IMR-90 (cell line): ENCODE data around the gene PRRT2. TPM values are rescaled to one million over a fixed set of nuclear protein-coding genes. Genes with fewer than 3 reads are reported as not detected.

Experiments
- ATAC-seq: fragments of 200-7000 bp; cut with Tn5 transposase; 2 replicates; pipeline ENCODE4 v1.9.1; 2020; ENCODE audit warnings: low read depth, mild to moderate bottlenecking, moderate library complexity
- BruUV-seq: library from RNA; stranded (reverse); fragments of 400-500 nt; replicated peaks from 2 replicates; lab custom pipeline; 2021; lab: Mats Ljungman, UMichigan
- CTCF ChIA-PET: fragments of 300-600 bp; formaldehyde crosslinking; extraction: SDS; loops from one replicate; lab custom pipeline; 2021; ENCODE audit warnings: antibody characterized with exemption; lab: Yijun Ruan, JAX
- POLR2A ChIA-PET: fragments of 300-600 bp; sonication (Branson Sonifier 250); formaldehyde crosslinking; loops from one replicate; lab custom pipeline; 2022; ENCODE audit warnings: antibody characterized with exemption; ENCODE audit not compliant: unreplicated experiment; lab: Charles Lee
- DNase-seq: peaks from one replicate; pipeline ENCODE4 v3.0.0; 2013
- H2AFZ ChIP-seq: replicated peaks from 2 replicates; pipeline ENCODE3; 2013; ENCODE audit warnings: low read length, mild to moderate bottlenecking; ENCODE audit not compliant: poor library complexity
- H2AK5ac ChIP-seq: 2 replicates; pipeline ENCODE4 v1.6.1; 2013; ENCODE audit warnings: low read depth, low read length, inconsistent platforms
- H2AK9ac ChIP-seq: replicated peaks from 2 replicates; pipeline ENCODE3; 2013; ENCODE audit warnings: mild to moderate bottlenecking, low read depth, low read length, moderate library complexity; ENCODE audit not compliant: poor library complexity
- H2BK120ac ChIP-seq: 2 replicates; pipeline ENCODE4 v1.6.1; 2013; ENCODE audit warnings: low read depth, low read length, inconsistent platforms
- H2BK15ac ChIP-seq: 3 replicates; pipeline ENCODE4 v1.6.1; 2013; ENCODE audit warnings: low read depth, low read length, inconsistent platforms
- H2BK20ac ChIP-seq: 2 replicates; pipeline ENCODE4 v1.6.1; 2013; ENCODE audit warnings: low read depth, mild to moderate bottlenecking, inconsistent platforms, low read length, moderate library complexity
- H2BK5ac ChIP-seq: 2 replicates; pipeline ENCODE4 v1.6.1; 2013; ENCODE audit warnings: mild to moderate bottlenecking, low read depth, low read length, inconsistent platforms; ENCODE audit not compliant: poor library complexity, severe bottlenecking
- H3K14ac ChIP-seq: replicated peaks from 2 replicates; pipeline ENCODE4 v1.6.1; 2013; ENCODE audit warnings: low read depth, low read length, inconsistent platforms
- H3K18ac ChIP-seq: 2 replicates; pipeline ENCODE4 v1.6.1; 2013; ENCODE audit warnings: low read depth, low read length, control low read depth
- H3K23ac ChIP-seq: 2 replicates; pipeline ENCODE4 v1.6.1; 2013; ENCODE audit warnings: low read depth, low read length, inconsistent platforms
- H3K27ac ChIP-seq: 2 replicates; pipeline ENCODE4 v1.5.1; 2013; ENCODE audit warnings: mild to moderate bottlenecking, control low read depth, low read length; ENCODE audit not compliant: insufficient read depth
- H3K27me3 ChIP-seq: 2 replicates; pipeline ENCODE4 v1.6.1; 2013; ENCODE audit warnings: low read length; ENCODE audit not compliant: control insufficient read depth, insufficient read depth
- H3K36me3 ChIP-seq: 2 replicates; pipeline ENCODE4 v1.6.1; 2013; ENCODE audit warnings: low read length, mixed read lengths; ENCODE audit not compliant: control insufficient read depth, insufficient read depth
- H3K4ac ChIP-seq: 2 replicates; pipeline ENCODE4 v1.6.1; 2013; ENCODE audit warnings: low read depth, low read length, inconsistent platforms
- H3K4me1 ChIP-seq: 2 replicates; pipeline ENCODE4 v1.6.1; 2013; ENCODE audit warnings: low read length, mixed read lengths; ENCODE audit not compliant: control insufficient read depth, insufficient read depth
- H3K4me2 ChIP-seq: 2 replicates; pipeline ENCODE4 v1.6.1; 2013; ENCODE audit warnings: low read depth, mild to moderate bottlenecking, control low read depth, low read length, moderate library complexity
- H3K4me3 ChIP-seq: 2 replicates; pipeline ENCODE4 v1.5.1; 2013; ENCODE audit warnings: low read depth, mild to moderate bottlenecking, control low read depth, low read length, moderate library complexity; ENCODE audit not compliant: insufficient read depth
- H3K56ac ChIP-seq: 2 replicates; pipeline ENCODE4 v1.6.1; 2013; ENCODE audit warnings: low read length, inconsistent platforms; ENCODE audit not compliant: insufficient read depth; ENCODE audit errors: extremely low read depth
- H3K79me1 ChIP-seq, 2 experiments: 2 replicates each; pipeline ENCODE4 v1.6.1; 2013; ENCODE audit warnings: low read length in 2 of 2, inconsistent platforms in 1 of 2, low read depth in 1 of 2
- H3K9ac ChIP-seq: 2 replicates; pipeline ENCODE4 v1.6.1; 2013; ENCODE audit warnings: low read depth, low read length, control low read depth
- H3K9me1 ChIP-seq: 2 replicates; pipeline ENCODE4 v1.6.1; 2013; ENCODE audit warnings: low read length, inconsistent platforms; ENCODE audit not compliant: insufficient read depth
- H3K9me3 ChIP-seq: 2 replicates; pipeline ENCODE4 v1.6.1; 2013; ENCODE audit warnings: low read length; ENCODE audit not compliant: control insufficient read depth, insufficient read depth
- H4K20me1 ChIP-seq: 2 replicates; pipeline ENCODE4 v1.6.1; 2013; ENCODE audit warnings: low read length, inconsistent platforms; ENCODE audit not compliant: insufficient read depth
- H4K5ac ChIP-seq: 2 replicates; pipeline ENCODE4 v1.6.1; 2013; ENCODE audit warnings: mild to moderate bottlenecking, low read depth, low read length, control low read depth
- H4K8ac ChIP-seq, 2 experiments: 2 replicates each; pipeline ENCODE4 v1.6.1; 2013; ENCODE audit warnings: low read depth in 2 of 2, low read length in 2 of 2, control low read depth in 1 of 2, inconsistent platforms in 1 of 2
- H4K91ac ChIP-seq: 2 replicates; pipeline ENCODE4 v1.6.1; 2013; ENCODE audit warnings: low read depth, low read length, inconsistent platforms; ENCODE audit not compliant: insufficient read depth
- BHLHE40 ChIP-seq: fragments of 150-350 bp; IDR thresholded peaks from 2 replicates; pipeline ENCODE4 v1.6.1; 2016; ENCODE audit warnings: mild to moderate bottlenecking, low read depth, low read length
- CEBPB ChIP-seq: IDR thresholded peaks from 2 replicates; pipeline ENCODE4 v1.6.1; 2012; ENCODE audit warnings: low read depth, low read length, improper control_type of control experiment
- CHD1 ChIP-seq: IDR thresholded peaks from 2 replicates; pipeline ENCODE4 v1.6.1; 2012; ENCODE audit warnings: low read depth, low read length, improper control_type of control experiment
- ELK1 ChIP-seq: fragments of 150-350 bp; IDR thresholded peaks from 2 replicates; pipeline ENCODE4 v1.6.1; 2016; ENCODE audit warnings: low read depth, mild to moderate bottlenecking, low read length, moderate library complexity, borderline replicate concordance
- FOS ChIP-seq: fragments of 150-350 bp; IDR thresholded peaks from 2 replicates; pipeline ENCODE4 v1.6.1; 2016; ENCODE audit warnings: low read depth, low read length
- MAFK ChIP-seq: IDR thresholded peaks from 2 replicates; pipeline ENCODE4 v1.6.1; 2012; ENCODE audit warnings: low read depth, low read length, improper control_type of control experiment
- MAZ ChIP-seq: IDR thresholded peaks from 2 replicates; pipeline ENCODE4 v1.6.1; 2012; ENCODE audit warnings: low read depth, mild to moderate bottlenecking, low read length, improper control_type of control experiment, moderate library complexity, borderline replicate concordance
- MXI1 ChIP-seq: IDR thresholded peaks from 2 replicates; pipeline ENCODE4 v1.6.1; 2012; ENCODE audit warnings: low read depth, mild to moderate bottlenecking, low read length, moderate library complexity, borderline replicate concordance
- NFE2L2 ChIP-seq: fragments of 150-350 bp; IDR thresholded peaks from 2 replicates; pipeline ENCODE4 v1.6.1; 2016; ENCODE audit warnings: low read depth, mild to moderate bottlenecking, low read length
- POLR2A ChIP-seq: IDR thresholded peaks from 2 replicates; pipeline ENCODE4 v1.6.1; 2012; ENCODE audit warnings: mild to moderate bottlenecking, low read depth, low read length
- RAD21 ChIP-seq: IDR thresholded peaks from 2 replicates; pipeline ENCODE4 v1.6.1; 2012; ENCODE audit warnings: low read length, improper control_type of control experiment
- RCOR1 ChIP-seq: IDR thresholded peaks from 2 replicates; pipeline ENCODE4 v1.6.1; 2012; ENCODE audit warnings: mild to moderate bottlenecking, low read length, improper control_type of control experiment; ENCODE audit not compliant: insufficient replicate concordance
- RFX5 ChIP-seq: IDR thresholded peaks from 2 replicates; pipeline ENCODE4 v1.8.0; 2012; ENCODE audit warnings: low read depth, mild to moderate bottlenecking, low read length, moderate library complexity
- SMC3 ChIP-seq: fragments of 150-350 bp; IDR thresholded peaks from 2 replicates; pipeline ENCODE4 v1.6.1; 2016; ENCODE audit warnings: low read depth, mild to moderate bottlenecking, antibody characterized with exemption, low read length, moderate library complexity
- WGBS, 2 experiments: methylation state at CpG; one replicate each; pipeline versions ENCODE4 v1.1.5 to v1.1.7; 2013; ENCODE audit warnings: missing lambda C conversion rate in 2 of 2; ENCODE audit not compliant: insufficient read length in 1 of 2; ENCODE audit errors: extremely low coverage in 2 of 2; 5-methylcytosine and 5-hydroxymethylcytosine counted together
- dilution Hi-C: fragments of 300-500 bp; cut with HindIII; formaldehyde crosslinking; loops from one replicate; pipeline ENCODE4 v1.14.3; 2018; ENCODE audit warnings: low sequenced_read_pairs; ENCODE audit not compliant: unreplicated experiment
- in situ Hi-C: fragments of 300-500 bp; cut with MboI; formaldehyde crosslinking; loops from 3 replicates; pipeline ENCODE4 v1.14.3; 2019; ENCODE audit warnings: low sequenced_read_pairs, inconsistent platforms, mixed read lengths
- intact Hi-C: fragments of 100-400 bp; cut with micrococcal nuclease; formaldehyde crosslinking; loops from 2 replicates; pipeline ENCODE4 v1.10.0; 2022
- polyA plus RNA-seq, 3 experiments: library from polyadenylated mRNA; depleted of rRNA; stranded (reverse); fragments of >200 nt; gene quantifications; 2 replicates each; pipeline ENCODE4 v1.2.3, GENCODE V29; 2012; ENCODE audit warnings: low replicate concordance in 1 of 3
- total RNA-seq: library from RNA; depleted of rRNA; stranded (reverse); fragments of >200 nt; gene quantifications from 2 replicates; pipeline ENCODE4 v1.2.3, GENCODE V29; 2012
- TF ChIP-seq, protein P1 (sequence below): fragments of 150-350 bp; IDR thresholded peaks from 2 replicates; pipeline ENCODE4 v1.6.1; 2017; ENCODE audit warnings: mild to moderate bottlenecking, antibody characterized with exemption, low read length, low read depth
- TF ChIP-seq, protein P2 (sequence below): conservative IDR thresholded peaks from 2 replicates; pipeline ENCODE4 v1.5.1; 2012; ENCODE audit warnings: mild to moderate bottlenecking, low read depth, low read length, improper control_type of control experiment

PRRT2 gene
- total and polyA plus RNA-seq, 2 of the 4 experiments (the other 2 are of a cell fraction): 0.90 to 10.5 TPM

GRCh38 chr16:29858974-29859373 lies 47.0 kb downstream of the PRRT2 start:
- Histone ChIP-seq H3K56ac (no peak overlapping the region), H4K8ac (no peak overlapping the region), H2BK5ac (no peak overlapping the region), H4K5ac (no peak overlapping the region), H3K18ac (no peak overlapping the region), H3K27me3 (no peaks in the 10 kb centered on the region), H3K23ac (no peak overlapping the region), H2BK120ac (no peak overlapping the region), H4K91ac (no peak overlapping the region), H2AFZ (no peak overlapping the region), H2BK15ac (no peak overlapping the region), H3K14ac (no peak overlapping the region), H2AK5ac (no peak overlapping the region), H3K9ac (no peak overlapping the region), H3K4me1 (peaks cover 4% of the 10 kb centered on the region; the same call in 1 of the 2 replicates), H3K9me1 (peaks cover 9% of the 10 kb centered on the region), H2AK9ac (no peak overlapping the region), H4K20me1 (no peaks in the 10 kb centered on the region; the same call in 1 of the 2 replicates), H3K4ac (no peak overlapping the region), H3K36me3 (peaks cover 22% of the 10 kb centered on the region), H3K27ac (no peak overlapping the region), H3K4me2 (no peak overlapping the region), H2BK20ac (no peak overlapping the region), H3K4me3 (no peak overlapping the region), H3K79me1 (peaks cover 7 to 30% of the 10 kb centered on the region in 2 experiments; a peak in 3 of 4 replicates), H3K9me3 (no peaks in the 10 kb centered on the region)
- in situ Hi-C loops (no loop called here), dilution Hi-C loops (no loop called here), intact Hi-C loops (no loop called here)
- ATAC-seq: no peak
- BruUV-seq: no TSS peak
- TF ChIP-seq FOS (no peak), BHLHE40 (no peak), ELK1 (no peak), RFX5 (no peak), MAZ (no peak), CHD1 (no peak), POLR2A (no peak), CEBPB (no peak), MAFK (no peak), RCOR1 (no peak), RAD21 (no peak), MXI1 (no peak), NFE2L2 (no peak), SMC3 (no peak)
- TF ChIP-seq, protein P1, sequence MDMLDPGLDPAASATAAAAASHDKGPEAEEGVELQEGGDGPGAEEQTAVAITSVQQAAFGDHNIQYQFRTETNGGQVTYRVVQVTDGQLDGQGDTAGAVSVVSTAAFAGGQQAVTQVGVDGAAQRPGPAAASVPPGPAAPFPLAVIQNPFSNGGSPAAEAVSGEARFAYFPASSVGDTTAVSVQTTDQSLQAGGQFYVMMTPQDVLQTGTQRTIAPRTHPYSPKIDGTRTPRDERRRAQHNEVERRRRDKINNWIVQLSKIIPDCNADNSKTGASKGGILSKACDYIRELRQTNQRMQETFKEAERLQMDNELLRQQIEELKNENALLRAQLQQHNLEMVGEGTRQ: no peak
- TF ChIP-seq, protein P2, sequence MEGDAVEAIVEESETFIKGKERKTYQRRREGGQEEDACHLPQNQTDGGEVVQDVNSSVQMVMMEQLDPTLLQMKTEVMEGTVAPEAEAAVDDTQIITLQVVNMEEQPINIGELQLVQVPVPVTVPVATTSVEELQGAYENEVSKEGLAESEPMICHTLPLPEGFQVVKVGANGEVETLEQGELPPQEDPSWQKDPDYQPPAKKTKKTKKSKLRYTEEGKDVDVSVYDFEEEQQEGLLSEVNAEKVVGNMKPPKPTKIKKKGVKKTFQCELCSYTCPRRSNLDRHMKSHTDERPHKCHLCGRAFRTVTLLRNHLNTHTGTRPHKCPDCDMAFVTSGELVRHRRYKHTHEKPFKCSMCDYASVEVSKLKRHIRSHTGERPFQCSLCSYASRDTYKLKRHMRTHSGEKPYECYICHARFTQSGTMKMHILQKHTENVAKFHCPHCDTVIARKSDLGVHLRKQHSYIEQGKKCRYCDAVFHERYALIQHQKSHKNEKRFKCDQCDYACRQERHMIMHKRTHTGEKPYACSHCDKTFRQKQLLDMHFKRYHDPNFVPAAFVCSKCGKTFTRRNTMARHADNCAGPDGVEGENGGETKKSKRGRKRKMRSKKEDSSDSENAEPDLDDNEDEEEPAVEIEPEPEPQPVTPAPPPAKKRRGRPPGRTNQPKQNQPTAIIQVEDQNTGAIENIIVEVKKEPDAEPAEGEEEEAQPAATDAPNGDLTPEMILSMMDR: no peak
- 94% methylated on average over 6 of the region's 19 CpGs; no CpG with 5 or more reads in 1 of the 2 experiments for WGBS, 2 experiments
- DNase-seq: no peak
- ChIA-PET CTCF (interaction anchor here (1.9 kb wide), 1 partner anchor 10 kb away, joined by 6 read pairs; no protein-coding TSS in a partner anchor), POLR2A (no interaction called here)
